H54 (cell line): Measurements from ENCODE around the gene SDCCAG8.

ENCODE experiments used
- DNase-seq: peaks from one replicate; pipeline ENCODE4 v3.0.0; 2011; ENCODE audit warnings: low spot score, mixed read lengths; ENCODE audit not compliant: insufficient read length
- FAIRE-seq: peaks from 3 replicates; lab custom pipeline; 2011; peaks lifted over from hg19 to GRCh38; lab: Jason Lieb, UNC
- POLR2A ChIP-seq: IDR thresholded peaks from 2 replicates; pipeline ENCODE4 v1.6.1; 2011; ENCODE audit warnings: low read depth, mild to moderate bottlenecking, low read length

Gene SDCCAG8

DNA sequence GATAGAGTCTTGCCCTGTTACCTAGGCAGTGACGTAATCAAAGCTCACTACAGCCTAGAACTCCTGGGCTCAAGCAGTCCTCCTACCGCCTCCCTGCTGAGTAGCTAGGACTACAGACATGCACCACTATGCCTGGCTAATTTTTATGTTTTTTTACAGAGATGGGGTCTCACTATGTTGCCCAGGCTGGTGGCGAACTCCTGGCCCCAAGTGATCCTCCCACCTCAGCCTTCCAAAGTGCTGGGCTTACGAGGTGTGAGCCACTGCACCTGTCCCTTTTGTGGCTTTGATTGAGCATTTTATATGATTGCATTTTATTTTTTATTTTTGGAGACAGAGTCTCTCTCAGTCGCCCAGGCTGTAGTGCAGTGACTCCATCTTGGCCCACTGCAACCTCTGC, 25.8 kb downstream of the SDCCAG8 start:
- DNase-seq (no peak), FAIRE-seq (no peak)
- no peak for TF ChIP-seq POLR2A

GRCh38 chr1:243286409-243287122, 30.7 kb downstream of the SDCCAG8 start:
- FAIRE-seq (peak; percentile 6), DNase-seq (no peak)
- no peak for TF ChIP-seq POLR2A

- peak; percentile 89 for FAIRE-seq
These were observed 31.3 kb downstream of the SDCCAG8 start for GRCh38 chr1:243287123-243287460.

GRCh38 chr1:243287652-243288051, 31.8 kb downstream of the SDCCAG8 start:
- TF ChIP-seq POLR2A: no peak
- DNase-seq: peak; percentile 30
- peak; percentile 97 for FAIRE-seq

More at GRCh38 chr1:243287123-243287460, 31.3 kb downstream of the SDCCAG8 start:
- DNase-seq: no peak
- no peak for TF ChIP-seq POLR2A

DNA sequence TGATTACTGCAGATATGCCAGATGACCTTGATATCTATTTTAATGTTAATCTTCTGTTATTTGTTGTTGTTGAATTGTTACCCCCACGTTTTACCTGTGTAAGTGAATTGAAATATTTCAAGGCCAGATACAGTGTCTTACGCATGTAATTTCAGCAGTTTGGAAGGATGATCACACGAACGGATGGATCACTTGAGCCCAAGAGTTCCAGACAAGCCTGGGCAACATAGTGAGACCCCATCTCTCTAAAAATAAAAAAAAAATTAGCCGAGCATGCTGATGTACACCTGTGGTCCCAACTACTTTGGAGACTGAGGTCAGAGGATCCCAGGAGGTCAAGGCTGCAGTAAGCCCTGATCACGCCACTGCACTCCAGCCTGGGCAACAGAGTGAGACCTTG, 32.2 kb downstream of the SDCCAG8 start:
- DNase-seq (no peak), FAIRE-seq (no peak)
- no peak for TF ChIP-seq POLR2A

DNA sequence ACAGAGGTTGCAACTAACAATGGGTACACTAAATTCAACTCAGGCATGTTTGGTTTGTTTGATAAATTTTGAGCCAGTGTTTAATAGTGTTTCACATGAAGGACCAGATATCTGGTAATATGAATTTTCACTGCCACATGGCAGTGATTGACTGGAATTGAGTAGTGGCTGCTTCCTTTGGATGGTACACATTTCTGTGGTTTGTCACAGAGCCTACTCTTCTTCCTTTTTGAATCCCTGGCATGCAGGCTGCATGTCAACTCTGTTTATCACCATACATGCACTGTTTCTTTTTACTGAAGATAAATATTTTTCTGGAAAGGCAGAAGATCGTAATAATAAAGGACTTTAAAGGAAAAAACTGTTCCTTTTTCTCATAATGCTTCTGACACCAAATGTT, 35.5 kb downstream of the SDCCAG8 start:
- no peak for TF ChIP-seq POLR2A
- DNase-seq (no peak), FAIRE-seq (no peak)

GRCh38 chr1:243292117-243292516, 36.3 kb downstream of the SDCCAG8 start:
- no peak for TF ChIP-seq POLR2A
- FAIRE-seq (no peak), DNase-seq (no peak)

DNA sequence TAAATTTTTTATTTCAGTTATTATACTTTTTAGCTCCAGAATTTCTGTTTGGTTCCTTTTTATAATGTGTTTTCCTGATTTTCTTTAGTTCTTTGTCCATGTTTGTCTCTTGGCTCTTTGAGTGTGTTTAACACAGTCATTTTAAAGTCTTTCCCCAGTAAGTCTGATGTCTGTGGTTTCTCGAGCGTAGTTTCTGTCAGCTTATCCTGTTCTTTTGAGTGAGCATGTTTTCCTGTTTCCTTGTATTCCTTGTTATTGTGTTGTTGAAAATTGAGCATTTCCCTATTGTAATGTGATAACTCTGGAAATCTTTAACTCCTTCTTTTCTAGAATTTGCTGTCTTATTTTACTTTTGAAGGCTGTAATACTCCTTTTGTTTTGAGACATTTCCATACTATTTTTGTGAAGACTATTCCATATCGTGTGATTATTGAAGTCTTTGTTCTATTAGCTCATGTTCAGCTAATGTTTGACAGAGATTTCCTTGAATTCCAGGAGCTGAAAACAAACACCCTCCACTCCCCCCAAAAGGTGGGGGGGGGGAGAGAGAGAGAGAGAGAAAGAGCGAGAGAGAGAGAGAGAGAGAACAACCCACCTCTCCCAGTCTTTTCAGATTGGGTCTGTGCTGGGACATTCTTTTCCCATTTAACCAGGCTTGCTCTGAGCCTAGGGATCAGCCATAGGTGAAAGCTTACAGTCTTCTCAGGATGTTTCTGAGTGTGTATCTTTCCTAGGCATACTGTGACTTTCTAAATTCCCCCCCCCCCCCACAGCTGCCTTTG, 38.3 kb downstream of the SDCCAG8 start:
- no peak for DNase-seq

GRCh38 chr1:243294723-243295121, 38.9 kb downstream of the SDCCAG8 start:
- no peak for TF ChIP-seq POLR2A
- FAIRE-seq: peak; percentile 30
- DNase-seq: no peak

More for the DNA sequence above, 38.3 kb downstream of the SDCCAG8 start:
- TF ChIP-seq POLR2A: no peak
- no peak for FAIRE-seq

DNA sequence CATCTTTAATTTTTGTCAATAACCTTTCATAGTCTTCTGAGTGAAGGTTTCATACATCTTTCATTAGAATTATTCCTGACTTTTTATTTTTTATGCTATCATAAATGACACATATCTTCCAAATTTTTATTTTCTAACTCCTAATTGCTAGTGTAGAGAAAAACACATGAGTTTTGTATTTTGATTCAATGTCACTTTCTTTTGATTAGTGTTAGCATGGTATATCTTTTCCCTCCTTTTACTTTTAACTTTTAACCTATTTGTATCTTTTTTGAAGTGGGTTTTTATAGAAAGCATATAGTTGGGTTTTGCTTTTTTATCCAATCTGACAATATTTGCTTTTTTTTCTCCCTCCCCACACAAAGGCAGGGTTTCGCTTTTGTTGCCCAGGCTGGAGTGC, 43.2 kb downstream of the SDCCAG8 start:
- TF ChIP-seq POLR2A: no peak
- FAIRE-seq: no peak
- DNase-seq: no peak

GRCh38 chr1:243301059-243301458, 45.2 kb downstream of the SDCCAG8 start:
- no peak for TF ChIP-seq POLR2A
- FAIRE-seq: no peak

GRCh38 chr1:243311809-243312208, 56.0 kb downstream of the SDCCAG8 start:
- DNase-seq: no peak
- FAIRE-seq: no peak
- no peak for TF ChIP-seq POLR2A

More at GRCh38 chr1:243301059-243301458, 45.2 kb downstream of the SDCCAG8 start:
- DNase-seq: no peak

GRCh38 chr1:243312952-243313634, 57.3 kb downstream of the SDCCAG8 start:
- DNase-seq (no peak), FAIRE-seq (no peak)
- TF ChIP-seq POLR2A: no peak
